NCI-H526 (cell line): Measurements from ENCODE around the gene MYO7A.

Experiments
- DNase-seq, 2 experiments: peaks; one replicate each; lab custom pipeline; 2025; lab: John Stamatoyannopoulos, UW

The MYO7A gene

DNA sequence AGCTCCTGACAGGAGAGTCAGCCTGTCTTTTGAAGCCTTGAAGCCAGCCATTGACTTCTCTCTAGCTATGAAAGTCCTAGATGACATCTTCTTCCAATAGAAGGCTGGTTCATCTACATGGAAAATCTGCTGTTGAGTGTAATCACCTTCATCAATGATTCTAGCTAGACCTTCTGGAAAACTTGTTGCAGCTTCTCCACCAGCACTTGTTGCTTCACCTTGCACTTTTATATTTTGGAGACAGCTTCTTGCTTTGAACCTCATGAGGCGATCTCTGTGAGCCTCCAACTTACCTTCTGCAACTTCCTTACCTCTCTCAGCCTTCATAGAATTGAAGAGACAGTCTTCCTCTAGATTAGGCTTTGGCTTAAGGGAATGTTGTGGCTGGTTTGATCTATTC lies 58.3 kb downstream of the MYO7A start:
- no peak for DNase-seq

DNA sequence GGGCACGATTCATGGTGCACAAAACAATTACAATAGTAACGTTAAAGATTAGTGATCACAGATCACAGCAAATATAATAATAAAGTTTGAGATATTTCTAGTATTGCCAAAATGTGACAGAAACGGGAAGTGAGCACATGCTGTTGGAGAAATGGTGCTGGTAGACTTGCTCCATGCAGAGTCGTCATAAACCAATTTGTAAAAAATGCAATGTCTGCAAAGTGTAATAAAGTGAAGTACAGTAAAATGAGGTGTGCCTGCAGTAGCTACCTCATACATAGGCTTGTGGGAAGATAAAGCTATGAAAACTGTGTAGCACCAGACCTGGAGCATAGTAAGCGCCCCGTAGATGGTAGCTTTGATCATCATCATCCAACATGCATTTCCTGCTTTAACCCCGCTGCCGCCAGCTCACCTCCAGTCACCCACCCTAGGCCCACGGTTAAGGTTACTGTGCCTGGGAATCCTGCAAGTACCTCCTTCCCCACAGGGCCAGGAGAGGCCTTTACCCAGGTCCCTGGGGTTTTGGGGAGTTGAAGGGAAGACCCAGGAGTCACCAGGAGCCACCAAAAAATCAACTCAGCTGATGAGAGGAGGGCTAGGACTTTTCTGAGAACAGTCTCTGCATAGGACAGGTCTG lies 59.2 kb downstream of the MYO7A start:
- no peak for DNase-seq

DNA sequence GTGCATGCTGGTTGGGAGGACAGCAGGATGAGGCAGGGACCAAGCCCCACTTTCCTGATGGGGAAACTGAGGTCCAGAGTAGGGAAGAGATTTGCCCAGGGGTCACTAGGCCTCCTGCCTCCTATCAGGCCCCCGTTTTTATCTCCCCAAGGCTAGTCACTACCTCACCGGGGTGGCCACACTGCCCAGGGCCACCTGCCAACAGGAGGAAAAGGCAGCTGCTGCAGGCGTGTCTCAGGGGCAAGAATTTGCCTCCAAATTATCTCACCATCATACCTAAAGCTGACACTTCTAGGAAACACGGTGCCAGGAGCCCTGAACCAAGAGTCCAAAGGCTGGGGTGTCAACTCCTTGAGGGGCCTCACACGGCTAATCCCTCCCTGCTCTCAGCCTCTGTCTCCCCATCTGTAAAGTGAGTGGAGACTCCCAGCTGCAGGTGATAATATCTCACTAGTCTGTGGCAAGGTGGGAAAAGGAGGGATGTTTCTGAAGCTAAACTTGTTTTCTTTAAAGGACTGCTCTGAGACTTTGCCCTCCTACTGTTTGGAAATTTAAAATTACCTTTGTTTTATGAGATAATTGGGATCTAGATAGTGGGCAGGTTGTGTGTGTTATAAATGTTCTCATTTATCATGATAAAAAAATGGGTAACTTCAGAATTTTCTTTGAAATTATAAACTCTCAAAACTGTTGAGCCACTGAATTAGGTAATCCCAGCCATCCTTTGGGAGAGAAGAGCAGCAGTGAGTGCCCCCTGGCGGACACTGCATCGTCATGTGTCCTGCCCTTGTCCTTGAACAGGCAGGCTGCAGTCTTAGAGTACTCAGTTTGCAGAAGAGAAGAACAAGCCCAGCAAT lies 60.0 kb downstream of the MYO7A start:
- peak; percentile 57 to 92 for DNase-seq

DNA sequence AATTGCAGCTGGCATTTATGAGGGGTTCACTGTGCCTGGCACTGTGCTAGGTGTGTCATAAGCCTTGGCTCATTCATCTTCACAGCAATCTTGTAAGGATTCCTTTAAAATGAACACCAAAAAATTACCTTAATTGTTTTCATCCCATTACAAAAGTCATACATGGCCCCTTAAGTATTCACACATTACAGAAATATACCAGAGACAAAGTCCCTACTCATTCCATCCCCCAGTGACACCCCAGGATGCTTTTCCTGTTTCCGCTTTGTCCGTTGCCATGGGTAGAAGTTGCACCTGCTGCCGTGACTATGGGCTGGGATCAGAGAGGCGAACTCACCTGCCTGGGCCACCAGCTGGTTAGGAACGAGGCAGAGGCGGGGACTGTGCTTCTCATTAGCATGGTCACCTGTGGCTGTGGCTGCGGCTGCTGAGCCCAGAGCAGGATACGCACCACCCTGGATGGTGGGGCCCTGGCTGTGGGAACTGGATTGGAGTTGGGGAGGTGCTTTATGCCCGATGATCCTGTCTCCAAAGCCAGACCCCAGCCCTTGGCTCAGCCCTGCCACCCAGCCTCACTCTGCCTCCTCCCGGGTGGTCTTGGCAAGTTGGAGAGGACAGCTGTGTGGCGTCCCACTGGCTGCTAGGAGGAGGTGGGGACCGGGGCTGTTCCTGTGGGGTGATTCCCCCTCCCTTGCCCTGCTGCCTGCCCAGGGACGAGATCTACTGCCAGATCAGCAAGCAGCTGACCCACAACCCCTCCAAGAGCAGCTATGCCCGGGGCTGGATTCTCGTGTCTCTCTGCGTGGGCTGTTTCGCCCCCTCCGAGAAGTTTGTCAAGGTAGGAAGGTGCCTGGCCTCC lies 60.8 kb downstream of the MYO7A start:
- DNase-seq, result peak; percentile 59 to 85

DNA sequence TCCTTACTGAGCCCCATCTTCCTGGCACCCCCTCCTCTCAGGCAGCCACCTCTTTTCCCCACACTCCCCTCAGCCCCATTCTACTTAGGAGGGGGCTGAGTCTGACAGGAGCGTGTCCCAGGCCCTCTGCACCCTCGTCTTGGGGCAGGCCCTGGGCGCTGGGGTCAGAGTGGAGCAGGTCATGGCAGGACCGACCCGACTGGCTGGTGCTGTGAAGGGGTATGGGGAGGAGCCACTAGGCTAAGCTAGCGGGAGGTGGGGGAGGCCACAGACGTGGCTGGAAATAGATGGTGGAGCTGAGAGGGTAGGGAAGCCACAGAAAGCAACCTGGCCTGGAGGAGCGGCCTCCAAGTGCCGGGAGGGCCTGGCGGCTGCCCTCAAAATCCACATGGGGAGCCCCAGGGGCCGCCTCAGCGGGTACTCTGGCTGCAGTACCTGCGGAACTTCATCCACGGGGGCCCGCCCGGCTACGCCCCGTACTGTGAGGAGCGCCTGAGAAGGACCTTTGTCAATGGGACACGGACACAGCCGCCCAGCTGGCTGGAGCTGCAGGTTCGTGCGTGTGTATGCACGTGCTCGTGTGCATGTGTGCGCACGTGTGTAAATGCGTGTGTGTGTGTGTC lies 61.7 kb downstream of the MYO7A start:
- no peak for DNase-seq

DNA sequence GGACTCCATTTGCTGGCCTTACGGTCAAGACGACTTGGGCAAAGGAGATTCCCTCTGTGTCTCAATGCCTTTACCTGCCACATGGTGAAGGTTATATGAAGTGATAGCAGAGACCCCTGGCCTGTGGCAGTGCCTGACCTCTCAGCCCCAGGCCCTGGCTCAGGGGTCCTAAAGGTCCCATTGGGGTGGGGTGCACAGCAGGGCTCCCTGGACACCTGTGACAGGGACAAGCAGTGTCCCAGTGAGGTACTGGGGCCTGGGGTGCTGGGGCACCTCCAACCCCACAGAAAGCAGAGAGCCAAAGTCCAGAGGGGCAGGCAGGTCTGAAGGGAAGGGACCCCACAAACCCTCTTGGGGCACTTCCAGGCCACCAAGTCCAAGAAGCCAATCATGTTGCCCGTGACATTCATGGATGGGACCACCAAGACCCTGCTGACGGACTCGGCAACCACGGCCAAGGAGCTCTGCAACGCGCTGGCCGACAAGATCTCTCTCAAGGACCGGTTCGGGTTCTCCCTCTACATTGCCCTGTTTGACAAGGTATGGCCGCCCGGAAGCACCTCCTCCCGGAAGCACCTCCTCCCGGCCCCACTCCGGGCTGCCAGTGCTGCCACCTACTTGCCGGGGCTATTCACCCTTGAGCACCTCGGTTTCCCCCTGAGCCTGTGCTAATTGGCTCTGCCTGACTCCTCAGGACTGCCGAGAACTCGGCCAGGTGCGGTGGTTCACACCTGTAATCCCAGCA lies 62.5 kb downstream of the MYO7A start:
- peak in 1 of 2 experiments; percentile 10 for DNase-seq

DNA sequence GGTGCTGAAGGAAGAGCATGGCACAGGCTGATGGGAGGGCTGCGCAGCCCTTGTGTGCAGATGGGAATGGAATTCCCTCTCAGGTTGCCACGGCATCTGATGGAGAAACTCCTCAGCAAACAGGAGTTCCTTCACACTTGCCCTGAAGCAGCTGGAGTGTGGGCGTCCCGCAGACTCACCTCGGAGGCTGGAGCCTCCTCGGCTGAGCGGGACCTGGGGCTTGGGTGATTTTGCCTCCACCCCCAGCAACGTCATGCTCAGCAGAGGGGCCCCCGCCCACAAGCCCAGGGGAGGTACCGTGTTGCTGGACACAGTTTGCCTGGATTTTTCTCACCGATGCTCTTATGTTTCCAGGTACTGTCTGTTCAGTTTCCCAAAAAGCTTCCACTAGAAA lies 63.4 kb downstream of the MYO7A start:
- DNase-seq, result peak in 1 of 2 experiments; percentile 56

DNA sequence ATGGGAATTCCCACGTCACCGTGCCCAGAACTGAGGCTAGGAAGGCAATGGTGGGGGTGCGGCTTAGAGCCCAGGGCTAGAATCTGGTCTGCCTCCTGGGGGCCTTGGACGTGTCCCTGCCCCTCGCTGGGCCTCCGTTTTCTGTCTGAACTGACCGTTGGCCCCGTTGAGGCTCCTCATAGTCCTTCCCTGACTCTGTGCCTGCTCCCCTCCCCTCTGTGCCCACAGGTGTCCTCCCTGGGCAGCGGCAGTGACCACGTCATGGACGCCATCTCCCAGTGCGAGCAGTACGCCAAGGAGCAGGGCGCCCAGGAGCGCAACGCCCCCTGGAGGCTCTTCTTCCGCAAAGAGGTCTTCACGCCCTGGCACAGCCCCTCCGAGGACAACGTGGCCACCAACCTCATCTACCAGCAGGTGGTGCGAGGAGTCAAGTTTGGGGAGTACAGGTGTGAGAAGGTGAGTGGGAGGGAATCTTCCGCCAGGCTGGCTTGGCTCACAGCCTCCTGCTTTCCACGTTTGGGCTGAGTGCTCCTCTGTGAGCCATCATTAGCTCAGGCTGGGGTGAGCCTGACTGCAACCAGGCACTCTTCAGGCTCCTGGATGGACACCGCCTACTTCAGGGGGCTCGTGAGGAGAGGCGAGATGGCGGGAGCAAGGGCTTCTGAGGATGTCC lies 63.9 kb downstream of the MYO7A start:
- peak; percentile 96 to 99 for DNase-seq

DNA sequence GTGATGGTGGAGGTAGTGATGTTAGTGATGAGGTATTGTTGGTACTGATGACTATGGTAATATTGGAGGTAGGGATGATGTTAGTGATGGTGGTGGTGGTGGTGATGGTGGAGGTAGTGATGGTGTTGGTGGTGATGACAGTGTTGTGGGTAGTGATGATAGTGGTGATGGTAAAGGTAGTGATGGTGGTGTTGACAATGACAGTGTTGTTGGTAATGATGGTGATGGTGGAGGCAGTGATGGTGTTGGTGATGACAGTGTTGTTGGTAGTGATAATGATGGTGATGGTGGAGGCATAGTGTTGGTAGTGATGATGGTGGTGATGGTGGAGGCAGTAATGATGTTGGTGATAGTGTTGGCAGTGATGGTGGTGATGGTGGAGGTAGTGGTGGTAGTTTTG lies 65.1 kb downstream of the MYO7A start:
- no peak for DNase-seq

DNA sequence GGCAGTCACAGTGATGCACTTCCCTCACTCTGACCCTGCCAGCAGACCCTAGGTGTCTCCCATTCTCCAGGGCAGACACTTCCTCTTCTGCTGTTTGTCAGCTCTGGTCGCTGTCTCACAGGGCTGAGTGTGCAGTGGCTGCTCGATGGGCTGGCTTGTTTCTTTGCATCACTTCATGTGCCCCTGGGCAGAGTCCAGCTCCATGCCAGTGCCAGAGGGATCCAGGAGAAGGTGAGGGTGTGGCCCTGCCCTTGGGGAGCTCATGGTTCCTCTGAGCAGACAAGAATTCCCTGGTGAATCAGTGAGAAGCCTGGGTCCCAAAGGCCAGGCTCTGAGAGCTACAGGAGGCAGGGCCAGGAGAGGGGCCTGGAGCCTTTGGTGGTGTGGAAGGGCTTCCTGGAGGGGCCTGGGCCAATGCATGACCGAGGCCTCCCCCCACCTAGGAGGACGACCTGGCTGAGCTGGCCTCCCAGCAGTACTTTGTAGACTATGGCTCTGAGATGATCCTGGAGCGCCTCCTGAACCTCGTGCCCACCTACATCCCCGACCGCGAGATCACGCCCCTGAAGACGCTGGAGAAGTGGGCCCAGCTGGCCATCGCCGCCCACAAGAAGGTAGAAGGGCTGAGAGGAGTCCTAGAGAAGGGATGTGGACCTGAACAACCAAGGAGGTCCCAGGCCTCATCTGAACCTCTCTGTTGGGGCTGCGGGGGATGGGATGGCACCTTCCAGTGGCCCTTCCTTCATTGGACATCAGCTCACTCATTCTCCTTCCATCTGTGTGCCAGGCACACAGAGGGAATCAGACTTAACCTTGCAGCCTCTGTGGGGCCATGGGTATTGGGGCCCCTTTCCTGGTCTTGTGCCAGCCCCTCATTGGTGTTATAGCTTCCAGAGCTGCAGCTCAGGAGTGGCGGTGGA lies 66.1 kb downstream of the MYO7A start:
- no peak for DNase-seq

DNA sequence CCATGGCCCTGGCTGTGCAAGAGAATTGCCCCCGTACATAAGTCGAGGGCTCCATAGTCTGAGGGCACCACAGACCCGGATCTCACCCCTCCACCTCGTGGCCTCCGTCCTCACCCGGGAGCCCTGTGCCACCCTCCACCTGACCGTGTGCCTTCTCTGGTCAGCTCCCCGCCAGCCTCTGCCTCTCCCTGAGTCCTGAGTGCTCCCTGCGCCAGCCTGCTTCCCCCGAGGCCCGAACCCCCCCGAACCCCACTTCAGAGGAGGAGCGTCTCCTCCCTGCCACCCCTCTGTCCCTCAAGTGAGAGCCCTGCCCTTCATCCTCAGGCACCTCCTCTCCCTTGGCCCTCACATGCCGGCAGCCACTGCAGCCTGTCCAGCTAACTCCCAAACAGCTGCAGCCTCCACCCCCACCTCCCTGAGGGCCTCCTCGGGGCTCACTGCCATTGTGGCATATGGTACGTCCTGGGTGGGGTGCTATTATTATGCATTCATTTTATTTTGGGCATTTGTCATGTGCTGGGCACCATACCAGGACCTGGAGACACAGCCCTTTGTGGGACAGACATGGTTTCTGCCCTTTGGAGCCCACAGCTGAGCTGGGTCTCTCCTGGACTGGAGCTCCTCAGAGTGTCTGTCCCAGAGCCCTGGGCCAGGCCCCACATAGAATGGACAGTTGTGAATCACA lies 67.2 kb downstream of the MYO7A start:
- no peak for DNase-seq

DNA sequence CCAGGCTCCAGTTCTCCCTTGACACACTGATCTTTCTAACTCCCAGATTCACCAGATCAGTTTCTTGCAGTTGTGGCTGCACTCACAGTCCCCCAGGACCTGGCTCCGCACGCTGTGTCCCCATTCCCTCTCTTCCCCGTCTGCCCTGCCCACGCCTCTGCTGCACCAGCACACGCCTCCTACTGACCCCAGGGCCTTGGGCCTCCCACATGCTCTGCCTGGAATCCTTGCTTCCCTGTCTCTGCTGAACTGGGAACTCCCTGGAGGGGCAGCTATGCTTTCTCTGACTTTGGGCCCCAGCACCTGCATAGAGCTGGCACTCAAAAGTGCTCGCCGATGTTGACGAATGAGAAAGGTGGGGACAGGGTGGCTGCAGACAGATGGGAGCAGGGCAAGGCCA lies 68.9 kb downstream of the MYO7A start:
- no peak for DNase-seq

DNA sequence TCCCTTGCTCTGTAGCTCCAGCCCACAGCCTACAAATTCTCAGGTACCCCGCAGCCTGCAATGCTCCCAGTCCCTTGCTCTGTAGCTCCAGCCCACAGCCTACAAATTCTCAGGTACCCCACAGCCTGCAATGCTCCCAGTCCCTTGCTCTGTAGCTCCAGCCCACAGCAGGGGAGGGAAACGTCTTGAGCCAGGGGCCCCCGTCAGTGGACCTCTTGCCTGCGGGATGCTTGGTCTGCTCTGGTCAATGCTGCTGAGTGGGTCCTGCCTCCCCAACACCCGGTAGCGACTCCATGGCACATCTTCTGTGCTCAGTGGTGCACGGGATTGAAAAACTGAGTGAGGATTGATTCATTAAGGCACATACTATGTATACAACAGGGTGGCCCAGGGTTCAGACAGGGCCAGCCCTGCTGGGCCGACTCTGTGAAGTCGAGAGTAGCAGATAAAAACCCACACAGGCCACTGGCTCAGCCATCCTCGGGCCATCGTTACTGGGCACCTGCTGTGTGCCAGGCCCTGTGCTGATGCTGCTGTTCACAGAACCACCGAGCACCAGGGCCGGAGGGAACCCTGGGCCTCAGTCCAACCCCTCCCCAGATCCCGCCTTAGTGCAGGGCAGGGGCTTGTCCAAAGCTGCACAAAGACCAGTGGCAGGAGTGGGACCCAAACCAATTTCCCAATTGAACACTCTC lies 69.7 kb downstream of the MYO7A start:
- no peak for DNase-seq

DNA sequence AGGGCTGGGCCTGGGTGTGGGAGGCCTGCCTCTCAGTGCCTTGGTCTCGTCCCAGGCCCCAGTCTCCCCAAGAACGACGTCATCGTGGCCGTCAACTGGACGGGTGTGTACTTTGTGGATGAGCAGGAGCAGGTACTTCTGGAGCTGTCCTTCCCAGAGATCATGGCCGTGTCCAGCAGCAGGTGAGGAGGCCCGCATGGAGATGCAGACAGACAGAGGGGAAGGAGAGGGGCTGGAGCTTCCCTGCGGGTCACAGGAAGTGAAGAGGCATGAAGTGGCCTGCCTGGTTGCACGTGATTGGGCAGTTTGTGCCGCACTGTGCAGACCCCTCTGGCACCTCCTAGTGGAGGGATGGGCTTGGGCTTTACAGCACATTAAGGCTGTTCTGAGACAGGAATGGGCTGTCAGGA lies 70.4 kb downstream of the MYO7A start:
- DNase-seq, result peak; percentile 25 to 63

DNA sequence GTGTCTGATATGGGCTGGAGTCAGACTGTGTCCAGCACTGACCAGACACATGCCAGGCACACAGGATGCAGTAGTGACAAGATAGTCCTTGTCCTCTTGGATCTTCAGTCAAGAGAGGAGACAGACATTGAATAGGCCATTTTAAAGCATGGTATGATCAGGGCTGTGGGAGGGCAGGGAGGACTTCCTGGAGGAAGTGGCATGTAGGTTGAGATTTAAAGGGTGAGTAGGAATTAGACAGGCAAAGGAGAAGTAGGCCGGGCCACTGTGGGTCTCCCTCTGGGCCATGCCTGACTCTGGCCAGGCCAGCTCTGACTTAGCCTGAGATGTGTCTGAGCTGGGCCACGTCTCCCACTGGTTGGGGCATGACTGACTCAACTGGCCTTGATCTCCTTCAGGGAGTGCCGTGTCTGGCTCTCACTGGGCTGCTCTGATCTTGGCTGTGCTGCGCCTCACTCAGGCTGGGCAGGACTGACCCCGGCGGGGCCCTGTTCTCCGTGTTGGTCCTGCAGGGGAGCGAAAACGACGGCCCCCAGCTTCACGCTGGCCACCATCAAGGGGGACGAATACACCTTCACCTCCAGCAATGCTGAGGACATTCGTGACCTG lies 71.2 kb downstream of the MYO7A start:
- no peak for DNase-seq

DNA sequence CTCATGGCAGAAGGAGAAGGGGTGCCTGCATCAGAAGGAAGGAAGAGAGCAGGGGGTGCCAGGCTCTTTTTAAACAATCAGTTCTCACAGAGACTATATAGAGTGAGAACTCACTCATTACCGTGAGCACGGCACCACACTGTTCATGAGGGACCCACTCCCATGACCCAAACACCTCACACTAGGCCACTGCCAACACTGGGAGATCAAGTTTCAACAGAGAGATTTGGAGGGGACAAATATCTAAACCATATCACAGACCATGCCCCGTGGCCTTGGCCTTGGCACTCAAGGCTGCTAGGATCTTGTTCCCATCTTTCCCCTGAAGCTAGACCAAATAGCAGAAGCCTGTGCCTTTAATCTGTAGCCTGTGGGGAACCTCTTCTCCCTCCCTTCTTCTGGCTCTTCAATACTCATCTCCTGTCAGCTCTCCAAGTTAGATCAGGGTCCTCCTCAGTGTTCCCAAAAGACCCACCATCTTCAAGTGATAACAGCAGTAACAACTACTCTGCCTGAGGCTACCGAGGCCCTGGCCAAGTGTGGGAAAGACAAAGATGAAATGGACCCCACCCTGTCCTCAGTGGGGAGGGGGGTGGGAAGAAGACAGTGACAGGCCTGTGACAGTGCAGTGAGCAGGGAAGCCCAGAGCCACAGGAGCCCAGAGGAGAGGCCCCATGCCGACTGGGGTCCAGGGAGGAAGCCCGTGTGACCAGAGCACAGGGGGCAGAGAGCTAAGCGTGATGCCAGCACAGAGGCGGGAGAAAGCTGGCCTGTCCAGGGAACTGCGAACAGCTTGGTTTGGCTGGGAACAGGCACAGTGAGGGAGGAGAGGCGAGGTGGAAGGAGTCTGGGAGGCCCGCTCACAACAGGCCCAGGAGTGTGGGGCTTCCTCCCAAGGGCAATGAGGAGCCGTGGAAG lies 72.6 kb downstream of the MYO7A start:
- DNase-seq, result no peak

DNA sequence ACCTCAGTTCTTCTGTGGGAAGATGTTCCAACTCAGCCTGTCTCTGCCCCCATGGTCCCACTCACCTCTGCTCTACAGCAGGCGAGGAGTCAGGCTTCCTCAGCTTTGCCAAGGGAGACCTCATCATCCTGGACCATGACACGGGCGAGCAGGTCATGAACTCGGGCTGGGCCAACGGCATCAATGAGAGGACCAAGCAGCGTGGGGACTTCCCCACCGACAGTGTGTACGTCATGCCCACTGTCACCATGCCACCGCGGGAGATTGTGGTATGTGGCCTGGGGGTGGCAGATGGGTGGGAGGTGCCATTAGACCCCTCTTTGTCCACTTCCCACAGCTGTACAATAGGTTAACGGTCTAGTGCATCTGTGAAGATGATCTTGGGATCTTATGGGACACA lies 73.3 kb downstream of the MYO7A start:
- DNase-seq, result no peak
